NCI-H345 treated with DMSO at 0.1 percent for 48 hours (cell line): ENCODE data around the gene TPM1.
"Not testable (repeated sequence)": the region's sequence is repeated elsewhere in the genome, so short reads cannot be mapped to it uniquely, and the experiment has no call there.

Experiments
- DNase-seq: peaks from one replicate; lab custom pipeline; 2025; ENCODE audit not compliant: unreplicated experiment; lab: John Stamatoyannopoulos, UW

TPM1 gene

DNA sequence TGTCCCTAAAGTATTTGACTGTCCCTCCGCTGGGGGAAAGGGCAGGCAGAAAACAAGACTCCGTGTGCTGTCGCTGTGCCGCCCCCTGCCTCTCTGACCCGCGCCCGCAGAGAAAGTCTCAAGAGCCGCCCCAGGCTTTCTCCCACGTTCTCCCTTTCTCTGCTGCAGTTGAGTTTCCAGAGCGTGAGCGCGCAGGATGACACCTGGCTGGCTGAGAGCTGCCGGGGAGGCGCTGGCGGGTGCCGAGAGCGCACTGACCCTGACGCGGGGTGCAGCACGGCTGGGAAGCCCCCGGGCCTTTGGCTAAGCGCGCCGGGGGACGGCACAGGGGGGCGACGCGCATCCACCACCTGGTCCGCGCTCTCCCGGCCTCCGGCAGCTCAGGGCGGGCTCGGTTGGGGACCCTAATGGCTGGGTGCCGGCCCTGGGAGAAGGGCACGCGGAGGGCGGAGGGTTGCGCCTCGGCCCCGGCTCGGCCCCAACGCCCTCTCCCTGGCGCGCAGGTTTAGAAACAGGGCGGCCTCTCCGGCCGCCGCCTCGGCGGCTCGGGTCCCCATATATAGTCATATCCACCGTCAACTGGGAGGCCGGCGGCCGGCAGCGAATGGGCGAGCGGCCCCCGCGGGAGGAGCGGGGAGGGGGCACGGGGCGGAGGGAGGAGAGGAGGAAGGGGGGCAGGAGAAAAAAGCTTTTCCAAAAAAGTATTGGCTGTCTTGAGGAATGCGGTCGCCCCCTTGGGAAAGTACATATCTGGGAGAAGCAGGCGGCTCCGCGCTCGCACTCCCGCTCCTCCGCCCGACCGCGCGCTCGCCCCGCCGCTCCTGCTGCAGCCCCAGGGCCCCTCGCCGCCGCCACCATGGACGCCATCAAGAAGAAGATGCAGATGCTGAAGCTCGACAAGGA lies at the start of gene TPM1:
Gene TPM1, plus strand, starts transcription at position 774 of the 903 bp plus-strand sequence. Its CDS starts 83 bp downstream, at position 857.
- DNase-seq: no peak

DNA sequence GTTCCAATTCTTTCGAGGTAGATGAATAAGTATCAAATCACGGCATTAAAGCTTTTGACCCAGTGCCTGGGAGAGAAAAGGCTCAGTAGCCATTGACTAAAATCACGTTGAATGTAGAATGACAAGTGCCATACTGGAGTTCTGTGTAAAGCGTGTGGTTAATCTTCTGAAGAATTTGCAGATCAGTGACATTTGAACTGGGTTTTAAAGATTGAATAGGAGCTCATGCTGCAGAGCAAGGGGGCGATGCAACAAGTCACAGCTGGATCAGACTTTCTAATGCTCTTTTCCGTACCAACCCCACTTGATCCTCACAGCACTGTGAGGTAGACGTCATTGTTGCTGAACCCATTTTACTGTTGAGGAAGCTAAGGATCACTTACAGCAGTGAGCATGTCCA lies 49.5 kb upstream of the TPM1 start:
- DNase-seq: no peak

- DNase-seq: not testable (repeated sequence)
Observed at GRCh38 chr15:62993632-62994031, 48.9 kb upstream of the TPM1 start.

DNA sequence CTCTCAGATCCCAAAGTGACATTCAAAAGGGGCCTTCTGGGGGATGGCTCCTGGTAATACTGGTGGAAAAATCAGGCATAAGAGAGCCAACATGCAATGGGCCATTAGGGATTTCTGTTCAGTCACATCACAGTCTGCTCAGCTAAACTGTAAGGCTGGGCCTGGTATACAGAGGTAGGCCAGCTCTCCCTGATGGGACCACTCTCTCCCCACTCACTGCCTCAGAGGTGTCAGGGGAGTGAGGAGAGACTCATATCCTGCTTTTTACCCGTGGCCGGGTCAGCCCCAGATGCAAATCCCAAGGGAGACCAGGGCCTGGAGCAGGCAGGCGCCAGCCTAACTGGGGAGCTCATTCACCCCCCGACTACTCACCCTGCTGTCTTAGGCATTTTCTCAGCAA lies 48.1 kb upstream of the TPM1 start:
- no peak for DNase-seq

DNA sequence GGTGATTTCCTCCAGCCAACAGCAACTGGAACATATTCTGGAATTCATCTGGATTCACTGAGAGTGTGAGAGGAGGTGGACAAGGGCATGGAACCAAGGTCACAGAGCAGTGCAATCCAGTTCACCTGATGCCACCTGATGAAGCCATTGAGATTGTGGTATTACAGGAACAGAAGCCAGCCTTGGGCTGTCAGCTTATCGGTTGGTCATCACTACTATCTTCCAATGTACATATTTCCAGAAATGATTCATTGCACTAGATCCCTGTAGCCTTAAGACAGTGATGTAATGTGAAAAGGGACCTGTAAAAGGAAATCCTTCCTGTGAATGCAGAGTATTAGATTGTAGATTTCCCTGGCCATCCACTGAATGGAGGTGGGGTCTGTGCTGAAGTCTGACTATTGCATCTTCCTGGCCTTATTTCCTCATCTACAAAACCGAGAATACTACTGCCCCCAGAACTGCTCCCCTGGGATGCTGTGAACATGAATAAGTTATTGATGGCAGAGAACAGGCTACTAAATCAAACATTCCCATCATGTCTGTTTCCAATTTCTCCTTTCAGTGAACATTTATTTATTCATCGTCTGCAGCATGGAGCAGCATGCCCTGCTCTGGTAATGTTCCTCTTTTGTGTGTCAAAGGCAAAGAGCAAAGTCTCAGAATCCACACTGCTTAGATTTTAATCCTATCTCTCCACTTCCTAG lies 47.4 kb upstream of the TPM1 start:
- DNase-seq: no peak

- no peak for DNase-seq
Observed at GRCh38 chr15:62997441-62997840, 45.1 kb upstream of the TPM1 start.

DNA sequence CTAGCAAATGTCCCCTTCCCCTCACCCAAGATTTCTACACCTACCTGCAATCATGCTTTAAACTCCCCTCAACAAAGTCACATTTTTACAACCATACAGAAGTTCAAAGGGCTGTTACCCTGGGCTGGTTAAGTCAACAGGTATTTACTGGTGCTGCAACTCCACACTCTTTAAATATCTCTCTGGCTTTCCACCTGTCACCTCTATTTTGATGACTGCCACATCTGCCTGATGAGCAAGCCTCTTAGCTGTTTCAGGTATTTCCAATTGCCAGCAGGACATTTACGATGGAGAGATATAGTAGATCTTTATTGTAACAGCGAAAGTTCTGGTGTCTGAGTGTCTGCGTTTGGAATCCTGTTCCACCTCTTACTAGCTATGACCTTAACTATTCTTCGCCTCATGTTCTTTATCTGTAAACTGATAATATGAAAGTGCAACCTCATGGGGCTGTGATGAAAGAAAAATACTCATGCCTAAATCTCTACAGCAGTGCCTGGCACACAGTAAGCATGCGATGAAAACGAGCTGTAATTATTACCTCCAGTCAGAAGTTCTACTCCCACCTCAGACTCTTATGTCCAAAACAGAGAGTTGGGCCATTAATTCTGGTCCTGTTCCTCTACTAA lies 44.2 kb upstream of the TPM1 start:
- no peak for DNase-seq

DNA sequence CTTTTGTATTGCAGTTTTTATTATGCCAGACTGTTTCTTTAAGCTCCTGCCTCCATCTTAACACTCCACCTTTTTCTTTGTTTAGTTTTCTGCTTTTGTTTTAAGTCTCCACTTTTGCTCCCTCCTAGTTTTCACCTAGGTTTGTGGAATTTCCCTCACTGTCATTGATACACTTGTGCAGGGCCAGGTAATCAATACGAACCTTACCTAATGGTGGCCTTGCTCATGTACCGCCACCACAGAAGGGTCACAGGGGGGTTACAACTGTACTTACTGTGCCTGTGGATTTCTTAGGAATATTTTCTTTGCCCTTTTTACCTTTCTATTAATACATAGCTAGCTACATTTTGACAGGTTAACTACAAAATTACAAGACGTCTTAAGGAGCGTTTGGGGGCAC lies 43.4 kb upstream of the TPM1 start:
- no peak for DNase-seq

DNA sequence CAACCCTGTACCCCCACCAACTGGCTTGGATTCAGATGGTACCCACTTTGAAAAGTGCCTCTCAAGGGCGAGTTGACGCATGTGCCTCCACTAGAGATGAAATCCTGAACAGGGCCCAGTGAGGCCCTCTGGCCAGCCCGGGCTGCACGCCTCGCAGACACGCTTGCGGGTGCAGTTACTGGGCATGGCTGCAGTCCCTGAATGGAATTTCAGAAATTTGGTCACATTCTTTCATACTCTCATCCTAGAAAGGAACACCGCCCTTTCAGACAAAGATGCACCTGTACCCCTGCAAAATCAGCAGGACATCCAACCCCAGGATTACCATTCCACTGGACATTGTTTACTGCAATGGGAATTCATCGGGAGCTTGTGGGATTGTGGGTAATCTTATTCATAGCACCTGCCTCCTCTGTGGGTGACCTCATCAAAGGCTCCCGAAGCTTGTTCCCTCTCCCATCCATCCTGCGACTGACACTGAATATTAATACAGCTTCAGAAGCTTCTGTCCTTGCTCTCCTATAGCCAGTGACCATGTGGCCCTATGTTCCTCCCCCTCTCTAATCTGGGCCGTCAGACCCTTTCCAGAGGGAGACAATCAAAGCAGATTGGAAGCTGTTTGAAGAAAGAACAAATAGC lies 42.5 kb upstream of the TPM1 start:
- DNase-seq: no peak

DNA sequence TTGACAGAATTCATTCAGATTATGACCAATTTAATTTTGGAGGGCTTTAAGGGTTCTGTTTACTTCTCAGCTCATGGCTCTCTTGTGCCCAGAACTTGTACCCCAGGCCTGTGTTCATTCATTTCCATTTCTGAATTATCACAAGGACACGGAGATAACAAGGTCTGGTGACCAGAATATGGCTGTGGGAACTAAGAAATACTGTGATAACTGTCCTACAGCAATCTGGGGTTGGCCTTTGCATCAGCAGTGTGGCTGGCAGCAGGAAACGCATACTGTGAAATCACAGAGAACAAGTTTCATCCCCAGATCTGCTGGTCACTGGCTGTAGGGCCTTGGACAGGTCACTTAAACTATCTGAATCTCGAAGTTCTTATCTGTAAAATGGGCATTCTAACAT lies 41.8 kb upstream of the TPM1 start:
- no peak for DNase-seq

GRCh38 chr15:63004211-63004610 lies 38.3 kb upstream of the TPM1 start:
- no peak for DNase-seq

GRCh38 chr15:63006032-63006878 lies 36.3 kb upstream of the TPM1 start:
- DNase-seq: no peak

- no peak for DNase-seq
Observed at GRCh38 chr15:63008333-63009049, 34.1 kb upstream of the TPM1 start.

GRCh38 chr15:63010386-63010785 lies 32.2 kb upstream of the TPM1 start:
- no peak for DNase-seq

- DNase-seq: no peak
Observed at GRCh38 chr15:63010920-63011693, 31.4 kb upstream of the TPM1 start.

DNA sequence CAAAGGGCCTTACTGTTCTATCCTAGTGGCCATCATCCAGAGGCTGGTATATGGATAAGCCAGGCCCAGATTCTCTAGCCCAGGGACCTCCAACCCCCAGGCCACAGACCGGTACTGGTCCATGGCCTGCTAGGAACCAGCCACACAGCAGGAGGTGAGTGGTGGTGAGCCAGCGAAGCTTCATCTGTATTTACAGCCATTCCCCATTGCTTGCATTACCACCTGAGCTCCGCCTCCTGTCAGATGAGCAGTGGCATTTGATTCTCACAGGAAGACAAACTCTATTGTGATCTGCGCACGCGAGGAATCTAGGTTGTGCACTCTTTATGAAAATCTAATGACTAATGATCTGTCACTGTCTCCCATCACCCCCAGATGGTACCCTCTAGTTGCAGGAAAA lies 30.1 kb upstream of the TPM1 start:
- no peak for DNase-seq

- no peak for DNase-seq
Observed at GRCh38 chr15:63013052-63013808, 29.3 kb upstream of the TPM1 start.

- no peak for DNase-seq
Observed at GRCh38 chr15:63014578-63014977, 28.0 kb upstream of the TPM1 start.
